Neural progenitor cell (in vitro differentiated cells): Measurements from ENCODE around the gene STX16. TPM values are rescaled to one million over a fixed set of nuclear protein-coding genes. Genes with fewer than 3 reads are reported as not detected.

Experiments used
- DNase-seq: peaks from one replicate; pipeline ENCODE4 v3.0.0-alpha.2; 2016; ENCODE audit warnings: low spot score
- H2AFZ ChIP-seq: fragments of 200-600 bp; sonication (generic); replicated peaks from 2 replicates; pipeline ENCODE4 v1.6.1; 2016; ENCODE audit warnings: antibody characterized with exemption
- H3F3A ChIP-seq: fragments of 200-600 bp; sonication (generic); 2 replicates; pipeline ENCODE4 v1.6.1; 2016; ENCODE audit warnings: antibody characterized with exemption, low read depth
- H3K27ac ChIP-seq: fragments of 200-600 bp; sonication (generic); 2 replicates; pipeline ENCODE4 v1.5.1; 2016; ENCODE audit warnings: mild to moderate bottlenecking
- H3K27me3 ChIP-seq: fragments of 200-600 bp; sonication (generic); 2 replicates; pipeline ENCODE4 v1.6.1; 2016; ENCODE audit warnings: mild to moderate bottlenecking, moderate library complexity
- H3K36me3 ChIP-seq: fragments of 200-600 bp; sonication (generic); 2 replicates; pipeline ENCODE4 v1.5.1; 2016
- H3K4me1 ChIP-seq: fragments of 200-600 bp; sonication (generic); 2 replicates; pipeline ENCODE4 v1.6.1; 2016; ENCODE audit warnings: mixed run types
- H3K4me2 ChIP-seq: fragments of 200-600 bp; sonication (generic); 2 replicates; pipeline ENCODE4 v1.6.1; 2016
- H3K4me3 ChIP-seq: fragments of 200-600 bp; sonication (generic); 2 replicates; pipeline ENCODE4 v1.5.1; 2016
- H3K79me2 ChIP-seq: fragments of 200-600 bp; sonication (generic); 2 replicates; pipeline ENCODE4 v1.6.1; 2016; ENCODE audit warnings: low read depth
- H3K9ac ChIP-seq: fragments of 200-600 bp; sonication (generic); 2 replicates; pipeline ENCODE4 v1.6.1; 2016
- H3K9me3 ChIP-seq: fragments of 200-600 bp; sonication (generic); 2 replicates; pipeline ENCODE4 v1.5.1; 2016; ENCODE audit warnings: low read depth
- H4K20me1 ChIP-seq: fragments of 200-600 bp; sonication (generic); 2 replicates; pipeline ENCODE4 v1.6.1; 2016; ENCODE audit warnings: low read depth
- H3K27ac Mint-ChIP-seq: 3 replicates; pipeline ENCODE4 v1.8.0; 2021; ENCODE audit warnings: mixed read lengths
- H3K27me3 Mint-ChIP-seq: 2 replicates; pipeline ENCODE4 v1.8.0; 2022; ENCODE audit warnings: low read depth, mild to moderate bottlenecking, inconsistent platforms, moderate library complexity, mixed read lengths; ENCODE audit not compliant: insufficient read depth
- H3K36me3 Mint-ChIP-seq: 3 replicates; pipeline ENCODE4 v1.8.0; 2021; ENCODE audit warnings: mixed read lengths
- H3K4me1 Mint-ChIP-seq: 3 replicates; pipeline ENCODE4 v1.8.0; 2021; ENCODE audit warnings: mixed read lengths
- H3K4me3 Mint-ChIP-seq: 3 replicates; pipeline ENCODE4 v1.8.0; 2021; ENCODE audit warnings: mild to moderate bottlenecking, moderate library complexity, mixed read lengths
- H3K9me3 Mint-ChIP-seq: 3 replicates; pipeline ENCODE4 v1.8.0; 2020; ENCODE audit warnings: mixed read lengths
- CTCF ChIP-seq: fragments of 200-600 bp; sonication (generic); IDR thresholded peaks from 2 replicates; pipeline ENCODE4 v1.5.1; 2017; ENCODE audit warnings: antibody characterized with exemption, mild to moderate bottlenecking
- EZH2 ChIP-seq: fragments of 200-600 bp; sonication (generic); IDR thresholded peaks from 2 replicates; pipeline ENCODE4 v1.6.1; 2017; ENCODE audit warnings: antibody characterized with exemption, mild to moderate bottlenecking, moderate library complexity
- EZH2phosphoT487 ChIP-seq: fragments of 200-600 bp; sonication (generic); IDR thresholded peaks from 2 replicates; pipeline ENCODE4 v1.6.1; 2017; ENCODE audit warnings: antibody characterized with exemption
- total RNA-seq: library from RNA; depleted of rRNA; stranded (reverse); fragments of >200 nt; gene quantifications from 2 replicates; pipeline ENCODE4 v1.2.3, GENCODE V29; 2015; ENCODE audit warnings: low replicate concordance

STX16 gene
- total RNA-seq, 1 donor from 2014 or later, result 46.6 TPM

GRCh38 chr20:58713801-58714339 lies 62.8 kb downstream of the STX16 start:
- no peaks in the 10 kb centered on the region for H3K27me3 ChIP-seq
- no peak overlapping the region for H3K4me2 ChIP-seq
- H3K9me3 ChIP-seq, result no peaks in the 10 kb centered on the region
- no peaks in the 10 kb centered on the region for H3F3A ChIP-seq
- TF ChIP-seq EZH2phosphoT487 (no peak), EZH2 (no peak), CTCF (no peak)
- H3K4me1 ChIP-seq, result peaks cover 7% of the 10 kb centered on the region
- no peak overlapping the region for H3K27ac Mint-ChIP-seq
- H4K20me1 ChIP-seq, result no peaks in the 10 kb centered on the region
- peaks cover 10% of the 10 kb centered on the region for H3K27me3 Mint-ChIP-seq
- H3K36me3 Mint-ChIP-seq, result peaks cover 6% of the 10 kb centered on the region
- H3K27ac ChIP-seq, result no peak overlapping the region
- H2AFZ ChIP-seq, result no peak overlapping the region
- H3K79me2 ChIP-seq, result no peaks in the 10 kb centered on the region
- DNase-seq, result no peak
- no peak overlapping the region for H3K9ac ChIP-seq
- no peaks in the 10 kb centered on the region for H3K36me3 ChIP-seq
- H3K4me1 Mint-ChIP-seq, result peaks cover 17% of the 10 kb centered on the region
- no peaks in the 10 kb centered on the region for H3K9me3 Mint-ChIP-seq
- H3K4me3 ChIP-seq, result no peak overlapping the region
- no peak overlapping the region for H3K4me3 Mint-ChIP-seq

- Mint-ChIP-seq H3K27ac (no peak overlapping the region), H3K27me3 (peaks cover 10% of the 10 kb centered on the region), H3K36me3 (peaks cover 1% of the 10 kb centered on the region), H3K4me3 (no peak overlapping the region), H3K4me1 (peaks cover 18% of the 10 kb centered on the region), H3K9me3 (no peaks in the 10 kb centered on the region)
- H3K4me2 ChIP-seq, result no peak overlapping the region
- no peaks in the 10 kb centered on the region for H3K79me2 ChIP-seq
- no peak overlapping the region for H3K27ac ChIP-seq
- H4K20me1 ChIP-seq, result no peaks in the 10 kb centered on the region
- no peak overlapping the region for H3K4me3 ChIP-seq
- DNase-seq, result no peak
- H3K9ac ChIP-seq, result no peak overlapping the region
- peaks cover 7% of the 10 kb centered on the region for H3K4me1 ChIP-seq
- no peaks in the 10 kb centered on the region for H3K27me3 ChIP-seq
- TF ChIP-seq EZH2, result no peak
- TF ChIP-seq EZH2phosphoT487, result no peak
- no peak for TF ChIP-seq CTCF
- H2AFZ ChIP-seq, result no peak overlapping the region
- no peaks in the 10 kb centered on the region for H3F3A ChIP-seq
- H3K9me3 ChIP-seq, result no peaks in the 10 kb centered on the region
- no peaks in the 10 kb centered on the region for H3K36me3 ChIP-seq
These were observed 63.3 kb downstream of the STX16 start for GRCh38 chr20:58714340-58714922.

- DNase-seq, result no peak
- Mint-ChIP-seq H3K4me3 (no peak overlapping the region), H3K27ac (peak overlapping the region; percentile 78), H3K4me1 (peaks cover 18% of the 10 kb centered on the region), H3K36me3 (no peaks in the 10 kb centered on the region), H3K9me3 (no peaks in the 10 kb centered on the region), H3K27me3 (peaks cover 11% of the 10 kb centered on the region)
- H3K27ac ChIP-seq, result no peak overlapping the region
- no peak overlapping the region for H2AFZ ChIP-seq
- H3K4me1 ChIP-seq, result peaks cover 7% of the 10 kb centered on the region
- no peak overlapping the region for H3K9ac ChIP-seq
- no peaks in the 10 kb centered on the region for H3K9me3 ChIP-seq
- no peaks in the 10 kb centered on the region for H3K79me2 ChIP-seq
- H3F3A ChIP-seq, result no peaks in the 10 kb centered on the region
- no peak overlapping the region for H3K4me2 ChIP-seq
- no peak for TF ChIP-seq EZH2
- no peak for TF ChIP-seq CTCF
- TF ChIP-seq EZH2phosphoT487, result no peak
- no peaks in the 10 kb centered on the region for H4K20me1 ChIP-seq
- no peak overlapping the region for H3K4me3 ChIP-seq
- H3K27me3 ChIP-seq, result no peaks in the 10 kb centered on the region
- H3K36me3 ChIP-seq, result no peaks in the 10 kb centered on the region
These were observed 63.9 kb downstream of the STX16 start for GRCh38 chr20:58714923-58715351.
